Measurements from ENCODE around the gene ANTXR1. TPM values are rescaled to one million over a fixed set of nuclear protein-coding genes. Genes with fewer than 3 reads are reported as not detected.

Gene ANTXR1
- total RNA-seq, 1 donor from 2014 or later = 7.8 TPM

DNA sequence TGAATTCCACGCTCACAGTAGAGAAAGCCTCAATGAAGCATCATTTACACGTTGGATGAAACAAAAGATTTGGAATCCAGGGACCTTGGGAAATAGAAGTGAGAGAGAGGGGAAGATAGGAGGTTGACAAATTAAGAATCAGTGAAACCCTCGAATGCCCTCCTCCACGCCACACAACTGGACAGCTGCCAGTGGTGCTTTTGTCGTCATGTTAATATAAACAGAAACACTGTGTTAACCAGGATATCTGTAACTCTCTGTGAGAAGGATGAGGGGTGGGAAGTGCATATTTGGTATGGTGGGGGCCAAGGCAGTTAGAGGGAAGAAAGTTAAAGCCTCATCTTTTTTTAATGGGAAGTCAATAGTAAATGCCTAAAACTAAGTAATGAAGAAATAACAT, 265.4 kb downstream of the ANTXR1 start:
- DNase-seq (ENCODE audit: low read depth) = no peak
- TF ChIP-seq, protein P1, sequence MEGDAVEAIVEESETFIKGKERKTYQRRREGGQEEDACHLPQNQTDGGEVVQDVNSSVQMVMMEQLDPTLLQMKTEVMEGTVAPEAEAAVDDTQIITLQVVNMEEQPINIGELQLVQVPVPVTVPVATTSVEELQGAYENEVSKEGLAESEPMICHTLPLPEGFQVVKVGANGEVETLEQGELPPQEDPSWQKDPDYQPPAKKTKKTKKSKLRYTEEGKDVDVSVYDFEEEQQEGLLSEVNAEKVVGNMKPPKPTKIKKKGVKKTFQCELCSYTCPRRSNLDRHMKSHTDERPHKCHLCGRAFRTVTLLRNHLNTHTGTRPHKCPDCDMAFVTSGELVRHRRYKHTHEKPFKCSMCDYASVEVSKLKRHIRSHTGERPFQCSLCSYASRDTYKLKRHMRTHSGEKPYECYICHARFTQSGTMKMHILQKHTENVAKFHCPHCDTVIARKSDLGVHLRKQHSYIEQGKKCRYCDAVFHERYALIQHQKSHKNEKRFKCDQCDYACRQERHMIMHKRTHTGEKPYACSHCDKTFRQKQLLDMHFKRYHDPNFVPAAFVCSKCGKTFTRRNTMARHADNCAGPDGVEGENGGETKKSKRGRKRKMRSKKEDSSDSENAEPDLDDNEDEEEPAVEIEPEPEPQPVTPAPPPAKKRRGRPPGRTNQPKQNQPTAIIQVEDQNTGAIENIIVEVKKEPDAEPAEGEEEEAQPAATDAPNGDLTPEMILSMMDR (conservative IDR thresholded peaks at IDR 0.05; ENCODE audit: low read depth, low read length) = no peak
- no peak overlapping the region for H3K4me3 ChIP-seq (ENCODE audit: low read depth, low read length)

DNA sequence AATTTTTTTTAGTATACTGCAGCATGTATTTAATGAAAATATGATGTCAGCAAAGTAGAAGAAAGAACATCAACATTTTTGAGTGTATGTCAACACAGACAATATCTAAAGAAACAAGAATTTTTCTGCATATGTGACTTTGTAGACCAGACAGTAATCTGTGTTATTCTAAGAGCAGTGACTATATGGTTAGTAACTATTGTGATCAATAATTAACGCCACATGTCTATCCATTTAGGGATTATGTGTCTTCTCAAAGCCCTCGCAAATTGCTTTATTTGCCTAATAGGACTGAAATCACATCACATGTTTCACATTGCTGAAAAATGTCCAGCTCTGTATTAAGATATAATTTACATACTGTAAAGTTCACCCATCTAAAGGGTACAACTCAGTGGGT, 266.2 kb downstream of the ANTXR1 start:
- TF ChIP-seq, protein P1 (conservative IDR thresholded peaks at IDR 0.05; ENCODE audit: low read depth, low read length) = no peak
- no peak overlapping the region for H3K4me3 ChIP-seq (ENCODE audit: low read depth, low read length)
- no peak for DNase-seq (ENCODE audit: low read depth)

DNA sequence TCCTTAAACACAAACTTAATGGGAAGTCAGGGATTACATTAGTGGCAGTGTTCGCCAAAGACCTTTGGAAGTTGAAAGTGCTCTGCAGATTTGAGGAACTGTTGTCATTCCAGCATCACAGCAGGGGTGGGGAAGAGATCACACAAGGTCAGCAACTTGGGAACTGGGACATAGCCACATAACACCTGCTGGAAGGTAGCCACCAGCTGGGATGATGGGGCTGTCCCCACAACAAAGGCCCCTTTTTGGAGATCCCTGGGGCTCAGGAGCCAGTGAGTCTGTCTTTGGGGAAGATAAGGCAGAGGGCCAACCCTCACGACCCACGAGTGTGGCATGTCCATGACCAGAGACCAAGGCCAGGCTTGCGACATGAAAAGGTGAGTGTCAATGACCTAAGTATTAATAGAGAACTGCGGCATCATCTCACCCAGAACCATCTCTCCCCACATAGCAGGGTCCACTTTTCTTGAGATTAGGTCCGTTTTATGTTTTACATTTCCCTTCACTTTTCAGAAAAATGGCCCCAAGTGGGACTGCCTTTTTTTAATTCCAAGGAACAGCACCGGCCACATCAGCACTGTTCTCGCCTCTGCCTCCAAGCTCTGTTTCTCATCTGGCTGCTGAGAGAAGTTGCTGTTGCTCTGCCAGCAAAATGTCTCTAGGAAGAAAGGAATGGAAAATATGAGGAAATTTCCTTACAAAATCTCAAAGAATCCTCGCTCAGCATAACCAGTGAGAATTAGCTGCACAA, 267.1 kb downstream of the ANTXR1 start:
- TF ChIP-seq, protein P1 (conservative IDR thresholded peaks at IDR 0.05; ENCODE audit: low read depth, low read length) = no peak
- no peak overlapping the region for H3K4me3 ChIP-seq (ENCODE audit: low read depth, low read length)
- DNase-seq (ENCODE audit: low read depth) = no peak

DNA sequence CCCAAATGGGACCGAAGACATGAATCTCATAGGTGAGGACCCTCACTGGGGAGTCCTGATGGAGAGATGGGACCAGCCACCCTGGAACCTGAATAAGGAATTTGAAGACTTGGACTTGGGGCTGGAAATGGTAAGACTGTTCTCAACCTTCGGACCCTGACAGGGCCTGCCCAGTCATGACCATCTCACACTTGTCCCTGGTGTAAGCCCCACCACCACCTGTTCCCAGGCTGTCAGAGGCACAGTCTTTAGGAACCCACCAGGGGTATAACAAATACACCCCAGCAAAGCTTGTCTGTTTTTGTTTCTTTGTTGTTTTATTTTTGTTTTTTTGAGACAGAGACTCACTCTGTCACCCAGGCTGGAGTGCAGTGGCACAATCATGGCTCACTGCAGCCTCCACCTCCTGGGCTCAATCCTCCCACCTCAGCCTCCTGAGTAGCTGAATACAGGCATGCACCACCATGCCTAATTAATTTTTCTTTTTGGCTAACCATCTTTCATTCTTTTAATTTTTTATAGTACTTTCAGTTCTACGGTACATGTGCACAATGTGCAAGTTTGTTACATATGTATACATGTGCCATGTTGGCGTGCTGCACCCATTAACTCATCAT, 267.9 kb downstream of the ANTXR1 start:
- TF ChIP-seq, protein P1 (conservative IDR thresholded peaks at IDR 0.05; ENCODE audit: low read depth, low read length) = no peak
- no peak overlapping the region for H3K4me3 ChIP-seq (ENCODE audit: low read depth, low read length)
- DNase-seq (ENCODE audit: low read depth) = no peak

DNA sequence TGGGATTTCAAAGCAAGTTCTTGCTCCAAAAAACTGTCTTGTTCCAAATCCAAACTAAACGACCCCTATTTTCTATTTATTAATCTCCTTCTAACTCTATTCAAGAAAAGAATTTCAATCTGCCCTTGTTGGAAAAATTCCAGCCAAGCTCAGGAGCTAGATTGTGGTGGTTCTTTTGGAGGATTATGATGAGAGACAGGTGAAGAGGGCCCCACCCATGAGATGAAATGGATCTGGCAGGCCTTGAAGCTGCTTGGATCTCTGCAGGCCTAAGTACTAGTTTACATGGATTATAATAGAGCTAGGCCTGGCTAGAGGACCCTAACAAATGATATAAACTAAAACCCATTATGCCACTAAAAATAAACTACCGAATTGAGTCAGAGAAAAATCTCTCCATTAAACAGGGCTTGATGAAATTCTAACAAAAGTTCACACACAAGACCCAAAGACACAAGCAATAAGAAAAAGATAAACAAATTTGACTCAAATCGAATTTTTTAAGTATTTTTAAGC, 272.5 kb downstream of the ANTXR1 start:
- no peak overlapping the region for H3K4me3 ChIP-seq (ENCODE audit: low read depth, low read length)
- TF ChIP-seq, protein P1 (conservative IDR thresholded peaks at IDR 0.05; ENCODE audit: low read depth, low read length) = no peak
- DNase-seq (ENCODE audit: low read depth) = no peak

DNA sequence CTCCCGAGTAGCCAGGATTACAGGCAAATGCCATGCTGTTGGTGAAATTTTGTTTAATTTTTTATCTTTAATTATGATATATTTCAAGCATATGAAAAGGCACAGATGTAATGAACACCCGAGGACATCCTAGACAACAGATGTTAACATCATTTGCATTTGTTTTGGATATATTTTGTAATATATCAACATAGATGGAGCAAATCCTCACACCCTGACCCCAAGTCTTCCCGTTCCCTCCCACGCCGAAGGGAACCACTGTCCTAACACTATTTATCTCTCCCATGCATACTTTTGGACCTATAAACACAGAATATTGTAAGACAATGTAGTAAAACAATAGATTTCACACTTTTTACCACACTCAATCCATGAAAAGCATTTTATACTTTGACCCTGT, 274.6 kb downstream of the ANTXR1 start:
- no peak for DNase-seq (ENCODE audit: low read depth)
- TF ChIP-seq, protein P1 (conservative IDR thresholded peaks at IDR 0.05; ENCODE audit: low read depth, low read length) = no peak

More for the DNA sequence above, 274.6 kb downstream of the ANTXR1 start:
- no peak overlapping the region for H3K4me3 ChIP-seq (ENCODE audit: low read depth, low read length)

Data from epithelial cell of proximal tubule (primary cell).